Endometrium (tissue), 2 donors: Measurements from ENCODE around the gene KLHL40.

Experiments used
- FAIRE-seq: peaks from 2 replicates; lab custom pipeline; 2012; peaks lifted over from hg19 to GRCh38; lab: Jason Lieb, UNC
- donor health status: control.
- donor health status: control.

KLHL40 gene

DNA sequence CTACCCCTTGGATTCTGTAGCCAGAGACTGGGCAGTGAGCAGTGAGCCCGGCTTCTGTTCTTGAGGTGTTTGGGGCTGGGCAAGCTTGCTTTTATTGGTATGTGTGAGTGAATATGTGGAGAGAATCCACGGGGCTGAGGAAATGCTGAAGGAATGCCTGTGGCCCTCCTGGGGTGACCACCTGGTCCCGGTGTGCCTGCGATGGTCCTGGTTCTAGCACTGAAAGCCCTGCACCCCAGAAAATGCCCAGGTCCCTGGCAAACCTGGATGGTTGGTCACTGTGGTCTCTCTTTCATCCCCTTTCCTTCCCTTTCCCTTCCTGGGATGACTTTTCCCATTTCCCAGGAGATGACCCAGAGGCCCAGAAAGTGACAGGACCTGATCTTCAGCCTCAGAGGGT is 27.7 kb upstream of the KLHL40 start:
- FAIRE-seq, result no peak

GRCh38 chr3:42658091-42658770 is 27.1 kb upstream of the KLHL40 start:
- no peak for FAIRE-seq

GRCh38 chr3:42658771-42659390 is 26.5 kb upstream of the KLHL40 start:
- no peak for FAIRE-seq

GRCh38 chr3:42659451-42660130 is 25.7 kb upstream of the KLHL40 start:
- FAIRE-seq, result no peak

DNA sequence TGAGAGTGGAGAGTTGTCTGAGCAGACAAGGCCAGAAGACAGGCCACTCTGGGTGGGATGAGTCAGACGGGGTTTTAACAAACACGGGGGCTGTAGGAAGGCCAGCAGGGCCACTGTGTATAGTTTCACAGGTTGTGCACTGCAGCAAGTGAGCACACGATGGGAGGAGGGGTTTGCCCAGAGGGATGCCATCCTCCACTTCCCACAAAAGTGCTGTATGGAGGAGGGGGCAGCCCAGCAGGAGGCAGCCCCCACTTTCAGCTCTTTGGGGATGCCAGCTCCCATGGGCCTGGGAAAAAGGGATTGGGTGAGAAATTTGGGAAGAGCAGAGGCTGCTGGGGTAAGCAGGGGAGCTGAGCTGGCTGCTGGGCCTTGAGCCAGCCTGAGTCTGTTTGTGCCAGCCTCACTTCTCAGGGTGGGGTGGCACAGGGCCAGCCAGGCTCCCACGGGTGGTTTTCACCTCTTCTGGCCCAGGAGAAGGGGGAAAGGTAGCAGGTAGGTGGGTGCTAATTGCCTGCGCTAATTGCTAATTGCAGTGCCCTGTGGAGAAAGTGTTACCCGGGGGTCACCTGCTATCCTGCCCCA is 25.1 kb upstream of the KLHL40 start:
- no peak for FAIRE-seq

GRCh38 chr3:42660898-42661297 is 24.4 kb upstream of the KLHL40 start:
- no peak for FAIRE-seq

- no peak for FAIRE-seq
Observed at GRCh38 chr3:42661593-42662022, 23.7 kb upstream of the KLHL40 start.

- FAIRE-seq, result no peak
Observed at GRCh38 chr3:42662037-42662812, 23.1 kb upstream of the KLHL40 start.

DNA sequence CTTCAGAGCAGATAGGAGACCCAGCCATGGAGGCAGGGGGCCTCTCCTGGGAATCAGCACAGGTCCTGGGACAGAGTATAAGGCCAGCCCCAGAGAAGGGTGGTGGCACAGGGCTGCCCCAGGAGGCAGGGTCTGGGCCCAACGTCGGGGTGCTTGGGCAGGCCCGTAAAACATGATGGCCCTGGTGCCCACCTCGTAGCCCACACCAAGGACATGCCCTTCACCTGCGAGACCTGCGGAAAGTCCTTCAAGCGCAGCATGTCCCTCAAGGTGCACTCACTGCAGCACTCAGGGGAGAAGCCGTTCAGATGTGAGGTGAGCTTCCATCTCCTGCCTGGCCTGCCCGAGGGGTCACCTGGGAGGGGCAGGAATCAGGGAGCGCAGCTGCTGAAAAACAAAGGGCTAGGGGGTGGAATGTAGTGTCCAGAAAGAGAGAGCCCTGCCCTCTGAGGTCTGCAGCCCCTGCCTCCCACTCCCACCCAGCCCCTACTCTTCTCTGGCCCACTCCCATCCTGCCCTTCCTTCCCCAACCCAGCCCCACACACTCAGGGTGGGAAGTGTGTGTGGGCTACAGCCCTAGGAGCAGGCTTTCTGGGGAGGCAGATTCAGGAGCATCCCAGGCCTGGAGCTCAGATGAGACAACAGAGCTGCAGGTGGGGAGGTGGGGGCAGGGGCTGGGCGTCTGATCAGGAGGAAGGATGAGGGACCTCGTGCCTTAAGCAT is 22.4 kb upstream of the KLHL40 start:
- no peak for FAIRE-seq

DNA sequence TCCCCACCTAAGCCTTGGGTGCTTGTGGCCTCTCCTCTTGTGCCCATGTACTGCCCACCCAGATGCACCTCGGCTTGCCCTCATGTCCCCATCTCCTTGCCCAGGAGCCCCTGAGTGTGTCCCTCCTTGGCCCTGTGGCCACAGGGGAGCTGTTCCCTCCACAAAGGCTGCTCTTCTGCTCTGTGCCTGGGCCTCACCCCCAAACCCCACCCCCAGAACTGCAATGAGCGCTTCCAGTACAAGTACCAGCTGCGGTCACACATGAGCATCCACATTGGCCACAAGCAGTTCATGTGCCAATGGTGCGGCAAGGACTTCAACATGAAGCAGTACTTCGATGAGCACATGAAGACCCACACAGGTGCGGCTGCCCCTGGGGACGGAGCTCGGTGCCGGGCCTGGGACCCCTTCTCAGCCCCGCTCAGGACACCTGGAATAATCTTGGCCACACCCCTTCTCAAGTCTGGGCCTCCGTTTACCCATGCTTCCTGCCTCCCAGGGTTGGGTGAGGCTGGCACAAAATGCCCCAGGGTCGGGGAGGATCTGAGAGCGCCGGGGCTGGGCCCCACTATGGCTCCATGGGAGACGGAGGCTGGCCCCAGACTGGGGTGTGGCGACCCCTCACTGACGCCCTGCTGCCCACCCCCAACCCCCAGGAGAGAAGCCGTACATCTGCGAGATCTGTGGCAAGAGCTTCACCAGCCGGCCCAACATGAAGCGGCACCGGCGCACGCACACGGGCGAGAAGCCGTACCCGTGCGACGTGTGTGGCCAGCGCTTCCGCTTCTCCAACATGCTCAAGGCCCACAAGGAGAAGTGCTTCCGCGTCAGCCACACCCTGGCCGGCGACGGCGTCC is 21.5 kb upstream of the KLHL40 start:
- no peak for FAIRE-seq

DNA sequence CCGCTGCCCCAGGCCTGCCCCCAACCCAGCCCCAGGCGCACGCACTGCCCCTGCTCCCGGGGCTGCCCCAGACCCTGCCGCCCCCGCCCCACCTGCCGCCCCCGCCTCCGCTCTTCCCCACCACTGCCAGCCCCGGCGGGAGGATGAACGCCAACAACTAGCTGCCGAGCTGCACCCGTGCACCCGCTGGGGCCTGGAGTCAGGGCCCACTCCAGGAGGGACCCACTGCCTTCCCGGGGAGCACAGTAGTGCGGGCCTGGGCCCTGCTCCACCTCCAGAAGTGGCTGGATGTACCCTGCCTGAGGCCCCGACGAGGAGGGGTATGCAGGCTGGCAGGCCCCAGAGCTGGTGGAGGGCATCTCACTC is 20.9 kb upstream of the KLHL40 start:
- no peak for FAIRE-seq

GRCh38 chr3:42665050-42665878 is 20.1 kb upstream of the KLHL40 start:
- FAIRE-seq, result no peak

- no peak for FAIRE-seq
Observed at GRCh38 chr3:42666022-42666421, 19.3 kb upstream of the KLHL40 start.

- FAIRE-seq, result no peak
Observed at GRCh38 chr3:42666577-42666998, 18.7 kb upstream of the KLHL40 start.

DNA sequence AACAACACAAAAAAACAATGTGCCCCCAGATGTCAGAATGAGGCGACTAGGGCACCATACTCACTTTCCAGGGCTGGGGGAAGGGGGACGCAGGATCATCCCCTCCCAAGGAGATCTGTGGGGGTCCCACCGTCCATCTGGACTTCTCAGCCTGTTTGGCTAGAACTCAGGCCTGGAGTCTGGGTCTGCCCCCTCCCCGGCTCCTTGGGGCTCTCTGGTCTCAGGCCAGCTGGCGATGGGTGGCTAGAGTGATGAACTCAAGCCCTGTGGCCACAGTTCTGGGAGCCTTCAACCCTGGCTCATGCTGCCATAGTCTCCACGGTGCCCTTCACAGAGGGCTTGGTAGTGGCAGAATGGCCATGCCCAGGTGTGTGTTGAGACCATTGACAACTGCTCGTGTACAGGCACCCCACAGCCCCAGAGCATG is 18.2 kb upstream of the KLHL40 start:
- no peak for FAIRE-seq

GRCh38 chr3:42667523-42668412 is 17.6 kb upstream of the KLHL40 start:
- no peak for FAIRE-seq

GRCh38 chr3:42668413-42668760 is 16.9 kb upstream of the KLHL40 start:
- no peak for FAIRE-seq

GRCh38 chr3:42668793-42669217 is 16.5 kb upstream of the KLHL40 start:
- FAIRE-seq, result no peak
